Natural killer cell treated with Interleukin-12 subunit alpha and Interleukin-12 subunit beta and Interleukin-15 and Interleukin-18, amount 100 ng/mL, for 72 hours (primary cell): ENCODE measurements around the gene SHC2. TPM values are rescaled to one million over a fixed set of nuclear protein-coding genes. Genes with fewer than 3 reads are reported as not detected.

Source experiments
- ATAC-seq, 2 donors: fragments of 150-1000 bp; cut with Tn5 transposase in 1 of 2; sonication (Bioruptor Pico), chemical (Tn5 transposase) in 1 of 2; 2 replicates each; pipeline ENCODE4 v1.10.0; 2021
- DNase-seq: peaks from one replicate; pipeline ENCODE4 v3.0.0; 2022; ENCODE audit warnings: low spot score
- H3K27ac Mint-ChIP-seq, 2 donors: 1 replicate in 1 of 2; 2 replicates in 1 of 2; pipeline ENCODE4 v1.8.0; 2022; ENCODE audit warnings: mixed read lengths in 2 of 2, mild to moderate bottlenecking in 1 of 2, moderate library complexity in 1 of 2
- H3K27me3 Mint-ChIP-seq, 2 donors: 1 replicate in 1 of 2; 2 replicates in 1 of 2; pipeline ENCODE4 v1.8.0; 2022; ENCODE audit warnings: mixed read lengths in 2 of 2
- H3K36me3 Mint-ChIP-seq: one replicate; pipeline ENCODE4 v1.8.0; 2022; ENCODE audit warnings: mixed read lengths
- H3K4me1 Mint-ChIP-seq, 2 donors: 1 replicate in 1 of 2; 2 replicates in 1 of 2; pipeline ENCODE4 v1.8.0; 2022; ENCODE audit warnings: low read depth in 2 of 2, mixed read lengths in 2 of 2, mild to moderate bottlenecking in 1 of 2
- H3K4me3 Mint-ChIP-seq: one replicate; pipeline ENCODE4 v1.8.0; 2022; ENCODE audit warnings: mixed read lengths
- H3K9me3 Mint-ChIP-seq: 2 replicates; pipeline ENCODE4 v1.8.0; 2022; ENCODE audit warnings: mixed read lengths
- total RNA-seq, 2 donors: library from RNA; stranded (reverse); gene quantifications; one replicate each; pipeline ENCODE4 v1.2.3, GENCODE V29; 2022

SHC2 gene
- total RNA-seq, 2 donors from 2014 or later: 0.67 TPM; not detected in 1

DNA sequence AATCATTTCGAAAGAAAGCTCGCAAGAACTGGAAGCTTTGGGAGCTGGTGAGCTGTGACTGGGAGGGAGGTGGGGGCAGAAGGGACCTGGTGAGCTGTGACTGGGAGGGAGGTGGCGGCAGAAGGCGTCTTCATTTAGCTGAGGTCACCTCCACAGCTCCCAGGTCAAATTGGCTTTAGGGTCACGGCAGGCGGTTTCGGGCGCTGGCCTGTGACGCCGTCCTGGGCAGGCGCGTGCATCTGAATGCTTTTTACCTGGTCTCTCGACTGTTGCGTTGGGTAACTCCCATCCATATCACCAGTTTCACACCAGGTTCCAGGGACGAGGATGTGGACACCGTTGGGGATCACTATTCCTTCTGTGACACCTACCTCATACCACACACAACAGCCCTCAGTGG is 81.0 kb downstream of the SHC2 start:
- Mint-ChIP-seq H3K9me3 (no peaks in the 10 kb centered on the region), H3K27me3 (peaks cover 24 to 36% of the 10 kb centered on the region in 2 donors), H3K27ac (no peak overlapping the region), H3K4me1 (peaks cover 3 to 5% of the 10 kb centered on the region in 2 donors), H3K36me3 (no peaks in the 10 kb centered on the region), H3K4me3 (no peak overlapping the region)
- DNase-seq: no peak
- ATAC-seq: no peak

DNA sequence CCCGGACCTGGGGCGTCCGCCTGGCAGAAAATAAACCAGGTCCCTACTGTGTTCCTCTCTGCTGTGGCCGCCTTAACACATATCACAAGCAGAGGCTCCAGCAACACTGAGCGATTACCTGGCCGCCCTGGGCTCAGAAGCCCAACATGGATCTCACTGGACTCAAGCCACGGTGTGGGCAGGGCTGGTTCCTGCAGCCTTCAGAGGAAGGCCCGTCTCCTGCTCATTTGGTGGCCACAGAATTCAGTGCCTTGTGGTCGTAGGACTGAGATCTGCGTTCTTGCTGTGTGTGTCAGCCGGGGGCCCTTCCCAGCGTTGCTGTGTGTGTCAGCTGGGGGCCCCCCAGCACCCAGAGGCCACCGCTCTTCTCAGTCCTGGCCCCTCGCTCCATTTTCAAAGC is 82.1 kb downstream of the SHC2 start:
- DNase-seq (no peak), ATAC-seq (peak in 1 of 2 donors; percentile 5)
- peaks cover 15 to 28% of the 10 kb centered on the region in 2 donors for H3K27me3 Mint-ChIP-seq
- no peaks in the 10 kb centered on the region for H3K36me3 Mint-ChIP-seq
- H3K4me3 Mint-ChIP-seq: no peak overlapping the region
- H3K9me3 Mint-ChIP-seq: no peaks in the 10 kb centered on the region
- H3K27ac Mint-ChIP-seq: no peak overlapping the region
- peaks cover 3 to 5% of the 10 kb centered on the region in 2 donors for H3K4me1 Mint-ChIP-seq

DNA sequence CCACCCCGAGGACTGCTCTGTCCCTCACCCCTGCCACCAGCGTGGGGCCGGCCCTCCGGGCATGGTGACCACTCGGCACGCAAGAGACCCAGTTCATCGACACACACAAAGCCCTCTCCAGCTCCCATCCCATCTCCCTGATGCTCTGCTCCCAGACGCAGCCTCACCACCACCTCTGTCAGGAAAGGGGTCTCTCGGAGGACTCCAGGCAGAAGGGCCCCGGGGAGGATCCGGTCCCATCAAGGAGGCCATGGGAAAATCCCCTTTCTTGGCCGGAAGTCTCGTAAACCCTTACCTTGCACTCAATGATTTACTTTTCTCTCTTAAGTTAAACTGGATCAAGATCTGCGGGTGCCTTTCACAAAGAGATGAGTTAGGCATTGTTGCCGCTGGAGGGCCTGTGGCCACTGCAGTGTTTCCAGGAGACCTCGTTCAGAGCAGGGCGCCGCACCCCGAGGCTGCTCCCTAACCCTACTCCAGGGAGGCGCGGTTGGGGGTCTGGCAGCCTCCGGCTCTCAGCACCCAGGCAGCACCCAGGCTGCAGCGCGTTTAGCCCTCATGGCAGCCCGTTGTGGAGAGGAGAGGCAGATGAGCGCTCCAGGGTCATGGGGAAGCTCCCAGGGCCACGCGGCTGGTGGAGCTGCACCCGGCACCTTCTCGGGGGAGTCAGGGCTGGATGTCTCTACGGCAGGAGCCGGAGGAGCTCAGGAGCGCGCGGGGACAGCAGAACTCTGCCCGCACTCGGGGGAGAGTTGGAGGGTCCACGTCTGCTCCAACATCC is 82.8 kb downstream of the SHC2 start:
- Mint-ChIP-seq H3K27me3 (peaks cover 10 to 21% of the 10 kb centered on the region in 2 donors), H3K4me1 (peaks cover 3 to 5% of the 10 kb centered on the region in 2 donors), H3K27ac (no peak overlapping the region), H3K4me3 (no peak overlapping the region), H3K36me3 (no peaks in the 10 kb centered on the region), H3K9me3 (no peaks in the 10 kb centered on the region)
- ATAC-seq (peak in 1 of 2 donors; percentile 32), DNase-seq (no peak)

DNA sequence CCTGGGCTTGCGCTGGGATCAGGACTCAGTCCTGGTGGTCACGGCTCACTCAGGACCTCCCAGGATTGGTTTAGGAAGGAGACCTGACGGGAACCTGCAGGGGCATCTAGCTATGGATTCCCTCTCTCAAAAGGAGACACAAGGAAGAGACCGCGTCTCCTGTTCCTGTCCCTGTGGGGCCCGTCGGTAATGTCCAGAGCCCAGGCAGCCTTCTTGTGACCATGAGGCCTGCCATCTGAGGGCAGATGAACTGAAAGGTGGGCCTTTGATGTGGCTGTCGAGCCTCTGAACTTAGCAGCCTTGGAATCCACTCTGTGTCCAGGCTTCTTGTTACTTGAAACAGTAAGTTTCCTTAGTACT is 84.7 kb downstream of the SHC2 start:
- Mint-ChIP-seq H3K27ac (no peak overlapping the region), H3K4me1 (no peaks in the 10 kb centered on the region), H3K36me3 (no peaks in the 10 kb centered on the region), H3K4me3 (no peak overlapping the region), H3K27me3 (peaks cover 8 to 15% of the 10 kb centered on the region in 2 donors), H3K9me3 (no peaks in the 10 kb centered on the region)
- no peak for ATAC-seq
- DNase-seq: no peak

DNA sequence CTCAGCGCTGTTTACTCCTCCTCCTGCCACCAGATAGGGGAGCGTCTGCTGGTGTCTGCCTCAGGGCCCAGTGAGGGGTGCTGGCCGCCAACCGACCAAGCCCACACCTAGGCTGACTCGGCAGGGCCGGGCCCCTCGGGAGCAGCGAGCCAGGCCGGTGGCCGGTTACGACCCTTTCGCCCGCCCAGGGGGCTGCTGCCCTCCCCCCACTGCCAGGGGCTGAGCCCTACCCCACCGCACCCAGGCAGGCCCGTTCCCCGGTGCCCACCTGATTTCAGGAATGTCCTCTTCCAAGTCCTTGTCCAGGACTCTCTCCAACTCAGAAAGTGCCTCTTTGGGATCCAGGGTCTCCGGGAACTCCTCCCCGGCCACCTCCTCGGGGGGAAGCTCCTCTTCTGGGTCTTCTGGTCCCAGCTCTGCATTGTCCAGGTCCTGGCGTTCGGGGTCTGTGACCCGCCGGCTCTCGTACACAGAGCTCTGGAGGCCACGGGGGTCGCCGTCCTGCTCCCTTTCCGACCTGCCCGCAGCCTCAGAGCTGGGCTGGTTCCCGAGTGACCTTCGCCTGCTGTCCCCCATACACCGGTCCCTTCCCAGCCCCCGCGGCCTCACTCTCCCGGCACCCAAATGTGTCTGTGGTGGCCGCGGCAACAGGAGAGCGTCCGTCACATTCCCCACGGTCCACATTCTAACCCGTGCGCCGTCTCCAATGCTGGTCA is 85.3 kb downstream of the SHC2 start:
- H3K27me3 Mint-ChIP-seq: peaks cover 8 to 12% of the 10 kb centered on the region in 2 donors
- H3K9me3 Mint-ChIP-seq: no peaks in the 10 kb centered on the region
- H3K27ac Mint-ChIP-seq: no peak overlapping the region
- H3K36me3 Mint-ChIP-seq: no peaks in the 10 kb centered on the region
- H3K4me1 Mint-ChIP-seq: no peaks in the 10 kb centered on the region
- H3K4me3 Mint-ChIP-seq: no peak overlapping the region
- DNase-seq: no peak
- ATAC-seq: no peak

DNA sequence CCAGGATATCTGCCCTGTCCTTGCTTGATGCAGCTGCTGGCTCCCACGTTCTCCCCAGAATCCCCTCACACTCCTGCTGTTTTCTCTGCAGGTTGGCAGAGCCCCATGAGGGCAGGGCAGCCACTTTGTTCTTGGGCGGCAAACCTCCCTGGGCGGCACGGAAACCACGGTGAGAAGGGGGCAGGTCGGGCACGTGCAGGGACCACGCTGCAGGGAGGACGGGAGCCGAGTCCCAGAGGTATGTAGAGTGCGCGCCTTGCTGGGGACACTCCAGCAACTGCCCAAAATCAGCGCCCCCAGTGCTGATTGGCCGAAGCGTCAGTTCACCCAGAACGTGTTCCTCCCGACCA is 86.0 kb downstream of the SHC2 start:
- Mint-ChIP-seq H3K4me3 (no peak overlapping the region), H3K36me3 (no peaks in the 10 kb centered on the region), H3K9me3 (no peaks in the 10 kb centered on the region), H3K4me1 (no peaks in the 10 kb centered on the region), H3K27ac (no peak overlapping the region), H3K27me3 (peaks cover 8% of the 10 kb centered on the region in 2 donors)
- DNase-seq (no peak), ATAC-seq (no peak)

DNA sequence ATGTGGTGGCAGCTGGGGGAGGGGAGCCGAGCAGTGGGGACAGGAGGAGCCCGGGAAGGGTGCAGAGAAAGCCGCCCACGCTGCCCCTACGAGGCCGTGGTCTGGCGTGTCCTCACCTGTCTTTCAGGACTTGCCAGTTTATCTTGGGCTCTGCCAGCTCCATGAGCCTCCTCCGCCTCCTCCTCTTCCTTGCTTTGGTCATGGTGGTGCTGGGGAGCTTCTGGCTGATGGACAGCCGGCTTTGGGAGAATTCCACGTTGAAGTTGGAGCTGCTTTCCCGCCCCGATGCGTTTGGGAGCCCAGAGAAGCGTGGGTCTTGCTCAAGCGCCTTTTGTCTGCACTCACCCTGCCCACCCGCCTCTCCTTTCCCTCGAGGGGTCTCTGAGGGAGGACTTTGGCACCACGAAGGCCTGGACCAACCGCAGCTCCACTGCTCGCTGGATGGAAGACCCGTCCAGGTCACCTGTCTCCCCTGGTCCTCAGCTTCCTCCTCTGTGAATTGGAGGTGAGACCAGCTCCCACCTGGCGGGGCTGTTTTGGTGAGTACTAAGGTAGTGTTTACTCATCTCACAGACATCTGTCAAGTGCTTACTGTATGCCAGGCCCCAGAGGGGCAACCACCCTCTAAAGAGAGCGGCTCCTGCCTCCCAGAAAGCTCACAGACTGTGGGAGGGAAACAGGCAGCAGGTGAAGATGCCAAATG is 86.5 kb downstream of the SHC2 start:
- Mint-ChIP-seq H3K27me3 (peaks cover 8% of the 10 kb centered on the region in 2 donors), H3K27ac (no peak overlapping the region), H3K9me3 (no peaks in the 10 kb centered on the region), H3K4me3 (no peak overlapping the region), H3K36me3 (no peaks in the 10 kb centered on the region), H3K4me1 (no peaks in the 10 kb centered on the region)
- DNase-seq: no peak
- ATAC-seq: no peak

DNA sequence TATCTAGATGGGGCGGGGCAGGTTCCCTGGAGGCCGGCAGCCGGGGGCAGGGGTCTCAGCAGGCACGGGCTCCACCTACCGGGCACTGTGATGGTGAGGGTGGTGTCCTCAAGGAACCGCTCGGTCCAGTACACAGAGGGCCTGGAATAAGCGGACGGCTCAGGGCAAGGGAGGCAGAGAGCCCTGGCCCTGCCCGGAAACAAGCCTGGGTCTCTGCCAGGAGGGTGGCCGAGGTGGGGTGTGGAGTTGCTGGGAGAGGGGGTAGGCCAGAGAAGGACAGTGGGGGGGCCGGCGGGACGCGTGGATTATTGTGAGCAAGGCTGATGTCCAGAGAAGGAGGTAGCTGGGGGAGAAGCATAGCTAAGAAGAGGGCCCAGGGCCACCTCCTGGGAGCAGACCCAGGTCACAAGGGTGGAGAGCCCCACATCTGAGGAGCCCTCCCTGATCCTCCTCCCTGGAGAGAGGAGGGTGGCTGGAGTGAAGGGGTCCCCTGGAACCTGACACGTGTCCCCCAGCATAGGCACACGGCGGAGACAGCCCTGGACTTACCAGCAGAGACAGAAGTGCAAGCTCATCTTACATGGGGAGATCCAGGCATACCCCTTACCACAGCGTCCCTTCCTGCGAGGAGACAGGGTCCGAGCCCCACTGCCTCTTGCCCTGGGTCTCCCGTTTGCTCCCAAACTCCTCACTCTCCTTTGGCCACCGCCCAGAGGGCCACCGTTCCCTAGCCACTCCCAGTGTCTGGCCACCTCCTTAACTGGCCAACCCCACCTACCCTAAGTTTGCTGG is 87.2 kb downstream of the SHC2 start:
- no peak for ATAC-seq
- H3K27ac Mint-ChIP-seq: no peak overlapping the region

DNA sequence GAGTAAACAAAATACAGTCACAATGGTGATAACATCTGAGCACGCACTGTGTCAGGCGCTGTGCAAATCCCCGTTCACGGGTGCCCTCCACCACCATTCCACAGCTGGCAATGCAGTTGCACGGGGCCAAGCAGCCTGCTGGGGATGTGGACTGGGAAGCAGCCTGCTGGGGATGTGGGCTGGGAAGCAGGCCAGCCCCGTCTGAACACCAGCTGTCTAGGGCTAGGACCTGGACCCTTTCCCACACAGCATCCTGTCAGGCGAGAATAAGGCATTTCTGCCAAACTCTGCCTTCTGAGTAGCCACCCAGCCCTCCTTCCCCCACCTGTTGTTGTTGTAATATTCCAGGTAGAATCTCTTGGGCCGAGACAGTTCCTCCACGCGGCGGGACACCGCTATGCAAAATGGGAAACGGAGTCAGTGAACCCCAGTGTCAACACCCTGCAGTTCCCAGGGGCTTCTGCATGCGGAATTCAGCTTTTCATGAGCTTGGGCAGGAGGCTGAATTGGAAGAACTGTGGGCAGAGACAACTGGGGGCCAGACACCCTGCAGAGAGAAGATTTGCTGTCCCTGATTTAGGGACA is 88.4 kb downstream of the SHC2 start:
- no peak overlapping the region for H3K27ac Mint-ChIP-seq
- ATAC-seq (no peak), DNase-seq (no peak)
- no peak overlapping the region for H3K4me3 Mint-ChIP-seq
- no peaks in the 10 kb centered on the region for H3K4me1 Mint-ChIP-seq
- no peaks in the 10 kb centered on the region for H3K9me3 Mint-ChIP-seq
- no peaks in the 10 kb centered on the region for H3K36me3 Mint-ChIP-seq
- peaks cover 8% of the 10 kb centered on the region in 2 donors for H3K27me3 Mint-ChIP-seq

More for the DNA sequence above, 87.2 kb downstream of the SHC2 start:
- H3K27me3 Mint-ChIP-seq: peaks cover 8 to 11% of the 10 kb centered on the region in 2 donors
- no peaks in the 10 kb centered on the region for H3K36me3 Mint-ChIP-seq
- DNase-seq: no peak
- H3K9me3 Mint-ChIP-seq: no peaks in the 10 kb centered on the region
- H3K4me3 Mint-ChIP-seq: no peak overlapping the region
- H3K4me1 Mint-ChIP-seq: no peaks in the 10 kb centered on the region

DNA sequence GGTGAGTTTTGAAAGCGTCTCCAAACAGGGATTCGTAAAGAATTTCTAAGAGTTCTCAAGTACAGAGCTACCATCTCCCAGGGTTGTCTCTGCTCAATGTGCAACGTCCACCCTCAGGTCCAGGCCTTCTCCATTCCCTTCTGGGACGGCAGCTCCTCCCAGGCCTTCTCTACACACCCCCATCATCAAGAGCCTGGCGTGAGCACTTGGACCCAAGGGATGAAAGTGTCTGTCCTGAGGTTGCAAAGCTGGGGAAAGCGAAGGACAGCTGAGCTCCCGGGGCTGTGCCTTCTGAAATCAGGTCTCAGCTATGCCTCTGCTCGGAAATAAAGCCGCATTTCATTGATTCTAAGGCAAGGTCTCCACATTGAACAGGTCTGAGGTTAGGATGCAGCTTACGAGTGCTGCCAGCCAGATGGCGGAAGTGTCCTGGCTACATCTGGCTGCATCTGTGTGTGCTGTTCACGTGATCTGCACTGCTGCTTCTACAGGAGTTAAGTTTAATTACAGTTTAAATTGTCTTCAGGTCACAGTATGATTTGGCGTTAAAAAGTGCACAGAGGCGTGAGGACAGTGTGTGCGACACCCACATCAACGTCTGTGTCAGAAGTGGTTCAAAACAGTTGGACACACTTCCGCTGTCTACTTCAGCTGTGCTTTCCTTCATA is 89.2 kb downstream of the SHC2 start:
- no peaks in the 10 kb centered on the region for H3K36me3 Mint-ChIP-seq
- peaks cover 8 to 15% of the 10 kb centered on the region in 2 donors for H3K27me3 Mint-ChIP-seq
- H3K4me3 Mint-ChIP-seq: no peak overlapping the region
- no peaks in the 10 kb centered on the region for H3K9me3 Mint-ChIP-seq
- H3K4me1 Mint-ChIP-seq: no peaks in the 10 kb centered on the region
- DNase-seq (no peak), ATAC-seq (no peak)
- H3K27ac Mint-ChIP-seq: no peak overlapping the region

DNA sequence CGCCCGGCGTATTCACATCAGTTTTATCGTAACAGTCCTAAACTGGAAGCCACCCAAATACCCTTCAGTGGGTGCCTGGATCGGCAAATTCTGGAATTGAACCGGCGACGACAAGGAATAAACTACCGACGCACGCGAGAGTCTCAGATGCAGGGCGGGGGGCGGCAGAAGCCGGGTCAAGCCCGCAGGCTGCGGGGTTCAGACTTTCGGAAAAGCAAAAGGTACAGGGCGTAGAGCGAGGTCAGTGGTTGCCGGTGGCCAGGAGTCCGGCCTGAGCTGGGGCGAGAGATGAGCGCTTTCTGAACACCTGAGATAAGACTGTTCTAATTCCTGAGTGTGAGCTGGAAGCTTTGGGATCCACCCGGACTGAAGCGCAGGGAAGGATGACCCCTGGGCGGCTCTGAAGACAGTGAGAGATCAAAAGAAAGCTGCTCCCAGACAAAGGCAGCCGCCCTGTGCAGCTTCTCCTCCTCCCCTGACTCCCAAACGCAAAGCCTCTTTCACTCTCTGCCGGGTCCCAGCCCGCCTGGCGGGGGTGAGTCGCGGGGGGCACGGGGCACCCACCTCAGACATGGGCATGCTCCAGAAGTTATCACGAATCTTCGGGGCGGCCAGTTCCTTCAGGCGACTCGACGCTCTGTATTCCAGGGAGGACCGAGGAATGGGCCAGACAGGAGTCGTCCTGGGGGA is 90.0 kb downstream of the SHC2 start:
- no peaks in the 10 kb centered on the region for H3K9me3 Mint-ChIP-seq
- peaks cover 8 to 18% of the 10 kb centered on the region in 2 donors for H3K27me3 Mint-ChIP-seq
- ATAC-seq (no peak), DNase-seq (no peak)
- no peaks in the 10 kb centered on the region for H3K4me1 Mint-ChIP-seq
- no peak overlapping the region for H3K4me3 Mint-ChIP-seq
- no peaks in the 10 kb centered on the region for H3K36me3 Mint-ChIP-seq
- no peak overlapping the region for H3K27ac Mint-ChIP-seq

DNA sequence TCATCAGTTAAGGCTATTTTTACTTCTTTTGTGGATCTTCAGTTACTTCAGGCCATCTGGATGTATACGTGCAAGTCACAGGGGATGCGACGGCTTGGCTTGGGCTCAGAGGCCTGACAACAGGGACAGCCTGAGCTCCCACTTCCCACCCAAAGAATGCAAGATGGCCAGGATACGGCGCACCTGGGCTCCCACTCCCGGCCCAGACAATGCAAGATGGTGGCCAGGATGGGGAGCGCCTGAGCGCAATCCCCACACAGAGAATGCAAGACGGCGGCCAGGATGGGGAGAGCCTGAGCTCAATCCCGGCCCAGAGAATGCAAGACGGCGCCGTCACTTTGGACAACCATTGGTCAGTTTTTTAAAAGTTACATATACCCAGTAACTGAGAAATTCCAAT is 91.0 kb downstream of the SHC2 start:
- Mint-ChIP-seq H3K4me1 (no peaks in the 10 kb centered on the region), H3K9me3 (no peaks in the 10 kb centered on the region), H3K36me3 (no peaks in the 10 kb centered on the region), H3K27me3 (peaks cover 8 to 18% of the 10 kb centered on the region in 2 donors), H3K4me3 (no peak overlapping the region), H3K27ac (no peak overlapping the region)
- ATAC-seq (no peak), DNase-seq (no peak)
